SK-N-SH (cell line): ENCODE results near the gene GIGYF1.

Experiments used
- CTCF ChIP-seq: fragments of 200-600 bp; sonication (generic); IDR thresholded peaks from 2 replicates; pipeline ENCODE4 v1.6.1; 2017; ENCODE audit warnings: antibody characterized with exemption, mild to moderate bottlenecking, moderate library complexity
- EP300 ChIP-seq, 2 experiments: IDR thresholded peaks; 2 replicates each; pipeline versions ENCODE4 v1.4.0 to v1.6.1; 2012; ENCODE audit warnings: borderline replicate concordance in 1 of 2, low read depth in 1 of 2, low read length in 1 of 2
- EZH2phosphoT487 ChIP-seq: fragments of 200-600 bp; sonication (generic); IDR thresholded peaks from 2 replicates; pipeline ENCODE4 v1.6.1; 2017; ENCODE audit warnings: low read depth, mixed run types, mild to moderate bottlenecking, antibody characterized with exemption, moderate library complexity, borderline replicate concordance
- FOXM1 ChIP-seq: IDR thresholded peaks from 2 replicates; pipeline ENCODE4 v1.4.0; 2012; ENCODE audit warnings: low read depth, mild to moderate bottlenecking
- MXI1 ChIP-seq: IDR thresholded peaks from 2 replicates; pipeline ENCODE4 v1.6.1; 2012; ENCODE audit warnings: mild to moderate bottlenecking, low read depth, low read length, improper control_type of control experiment
- REST ChIP-seq: IDR thresholded peaks from 2 replicates; pipeline ENCODE4 v1.6.1; 2012; ENCODE audit warnings: mild to moderate bottlenecking, low read depth, low read length, moderate library complexity
- SIN3A ChIP-seq: IDR thresholded peaks from 2 replicates; pipeline ENCODE4 v1.6.1; 2012; ENCODE audit warnings: low read depth, mild to moderate bottlenecking, low read length, moderate library complexity, borderline replicate concordance

DNA sequence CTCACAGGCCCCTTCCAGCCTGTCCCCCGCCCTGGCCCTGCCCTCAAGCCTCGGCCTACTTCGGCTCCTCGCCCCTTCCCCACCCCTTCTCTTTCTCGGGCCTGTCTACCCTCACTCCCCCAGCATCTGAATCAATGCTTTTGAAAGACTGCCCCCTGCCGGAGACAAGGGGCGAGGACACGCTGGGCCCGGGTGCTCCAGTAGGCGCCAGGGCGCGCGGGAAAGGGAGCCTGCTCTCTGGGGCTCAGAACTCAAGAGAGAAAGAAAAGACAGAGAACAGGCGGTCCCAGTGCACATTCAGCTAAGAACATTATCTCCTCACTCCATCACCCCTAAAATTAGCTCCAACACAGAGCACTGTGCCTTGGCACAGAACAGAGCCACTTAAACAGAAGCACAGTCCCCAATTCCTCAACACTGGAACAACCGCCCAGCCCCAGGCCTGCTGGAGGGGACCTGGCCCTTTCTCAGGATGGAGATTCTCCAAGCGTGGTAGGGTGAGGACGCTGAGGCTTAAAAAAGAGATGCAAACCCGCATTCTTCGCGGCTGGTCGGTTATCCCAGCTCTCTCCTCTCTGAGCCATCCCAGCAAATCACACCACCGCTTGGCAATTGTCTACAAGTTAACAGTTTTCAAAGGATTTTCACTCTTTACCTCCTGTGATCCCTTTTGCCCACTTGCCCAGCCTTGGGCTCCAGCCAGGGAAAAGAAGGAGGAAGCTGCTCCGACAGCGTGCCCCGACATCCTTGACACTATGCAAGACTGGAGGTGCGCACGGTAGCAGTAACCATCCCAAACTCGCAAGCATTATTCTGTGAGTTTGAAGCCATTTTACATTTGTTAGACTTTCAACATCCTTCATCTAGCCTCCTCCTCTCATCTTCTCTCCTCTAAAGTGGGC is 2.1 kb downstream of the GIGYF1 start:
- TF ChIP-seq CTCF, result peak; percentile 98
- peak; percentile 69; the same call in 1 of the 2 replicates for TF ChIP-seq MXI1
- TF ChIP-seq EP300 (IDR thresholded peaks at IDR 0.05; ENCODE audit: borderline replicate concordance in 1 of 2, low read depth in 1 of 2, low read length in 1 of 2), result no peak
- no peak for TF ChIP-seq EZH2phosphoT487
- no peak for TF ChIP-seq REST
- peak; percentile 75; the same call in 1 of the 2 replicates for TF ChIP-seq SIN3A
- no peak for TF ChIP-seq FOXM1
